AML-193 (cell line): ENCODE data around the gene TMC6.
"Not testable (repeated sequence)": the region's sequence is repeated elsewhere in the genome, so short reads cannot be mapped to it uniquely, and the experiment has no call there.

Experiments used
- DNase-seq, 2 experiments: peaks; one replicate each; lab custom pipeline; 2025; lab: John Stamatoyannopoulos, UW

TMC6 gene, protein sequence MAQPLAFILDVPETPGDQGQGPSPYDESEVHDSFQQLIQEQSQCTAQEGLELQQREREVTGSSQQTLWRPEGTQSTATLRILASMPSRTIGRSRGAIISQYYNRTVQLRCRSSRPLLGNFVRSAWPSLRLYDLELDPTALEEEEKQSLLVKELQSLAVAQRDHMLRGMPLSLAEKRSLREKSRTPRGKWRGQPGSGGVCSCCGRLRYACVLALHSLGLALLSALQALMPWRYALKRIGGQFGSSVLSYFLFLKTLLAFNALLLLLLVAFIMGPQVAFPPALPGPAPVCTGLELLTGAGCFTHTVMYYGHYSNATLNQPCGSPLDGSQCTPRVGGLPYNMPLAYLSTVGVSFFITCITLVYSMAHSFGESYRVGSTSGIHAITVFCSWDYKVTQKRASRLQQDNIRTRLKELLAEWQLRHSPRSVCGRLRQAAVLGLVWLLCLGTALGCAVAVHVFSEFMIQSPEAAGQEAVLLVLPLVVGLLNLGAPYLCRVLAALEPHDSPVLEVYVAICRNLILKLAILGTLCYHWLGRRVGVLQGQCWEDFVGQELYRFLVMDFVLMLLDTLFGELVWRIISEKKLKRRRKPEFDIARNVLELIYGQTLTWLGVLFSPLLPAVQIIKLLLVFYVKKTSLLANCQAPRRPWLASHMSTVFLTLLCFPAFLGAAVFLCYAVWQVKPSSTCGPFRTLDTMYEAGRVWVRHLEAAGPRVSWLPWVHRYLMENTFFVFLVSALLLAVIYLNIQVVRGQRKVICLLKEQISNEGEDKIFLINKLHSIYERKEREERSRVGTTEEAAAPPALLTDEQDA

DNA sequence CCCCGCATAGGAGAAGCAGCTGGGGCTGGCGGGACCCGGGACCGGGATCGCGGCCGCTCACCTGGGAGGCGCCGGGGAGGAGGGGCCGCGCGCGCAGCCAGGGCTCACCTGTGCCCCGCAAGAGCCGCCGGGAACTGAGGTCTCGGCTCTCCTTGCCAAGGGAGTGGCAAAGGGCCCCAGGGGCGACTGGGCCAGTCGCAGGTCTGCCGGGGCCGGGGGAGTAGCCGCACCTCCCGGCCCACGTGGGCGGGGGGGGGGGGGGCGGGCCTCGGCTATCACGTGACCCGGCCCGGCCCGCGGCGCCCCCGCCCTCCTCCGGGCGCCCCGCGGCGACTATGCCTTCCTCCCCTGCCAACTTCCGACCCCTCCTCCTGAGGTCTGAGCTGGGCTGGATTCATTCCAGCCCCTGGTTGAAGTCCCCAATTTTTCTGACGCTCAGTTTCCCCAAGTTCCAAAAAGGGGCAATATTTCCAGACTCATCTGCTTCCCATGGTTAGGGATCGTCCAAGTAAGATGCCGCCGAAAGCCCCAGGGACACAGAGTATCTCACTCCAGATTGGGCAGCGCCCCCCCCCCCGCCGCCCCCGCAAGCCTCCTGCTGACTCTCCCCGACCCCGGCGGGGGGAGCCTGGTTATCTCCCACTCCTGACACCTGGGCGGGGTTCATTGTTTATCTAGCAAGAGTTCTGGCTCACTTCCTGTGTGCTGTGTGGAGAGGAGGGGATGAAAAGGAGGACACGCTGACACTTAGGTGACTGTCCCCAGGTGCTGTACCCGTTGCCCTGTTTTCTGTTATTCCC lies at the start of gene TMC6:
Gene TMC6, minus strand, starts transcription at position 205 of the 800 bp plus-strand sequence. CDS start 1,923 bp downstream, outside the sequence.
- peak; percentile 67 to 76 for DNase-seq

- peak; percentile 50 to 56 for DNase-seq
These were observed 48.0 kb upstream of the TMC6 start for GRCh38 chr17:78176548-78177025.

- DNase-seq = no peak
These were observed 47.1 kb upstream of the TMC6 start for GRCh38 chr17:78175643-78175981.

- DNase-seq = no peak
These were observed 46.5 kb upstream of the TMC6 start for GRCh38 chr17:78174870-78175642.

GRCh38 chr17:78174346-78174869 lies 45.9 kb upstream of the TMC6 start:
- no peak for DNase-seq

- DNase-seq = no peak
These were observed 44.7 kb upstream of the TMC6 start for GRCh38 chr17:78173097-78173715.

- no peak for DNase-seq
These were observed 43.9 kb upstream of the TMC6 start for GRCh38 chr17:78172249-78173051.

GRCh38 chr17:78171591-78172248 lies 43.2 kb upstream of the TMC6 start:
- DNase-seq = not testable (repeated sequence)

- no peak for DNase-seq
These were observed 42.4 kb upstream of the TMC6 start for GRCh38 chr17:78170692-78171590.

DNA sequence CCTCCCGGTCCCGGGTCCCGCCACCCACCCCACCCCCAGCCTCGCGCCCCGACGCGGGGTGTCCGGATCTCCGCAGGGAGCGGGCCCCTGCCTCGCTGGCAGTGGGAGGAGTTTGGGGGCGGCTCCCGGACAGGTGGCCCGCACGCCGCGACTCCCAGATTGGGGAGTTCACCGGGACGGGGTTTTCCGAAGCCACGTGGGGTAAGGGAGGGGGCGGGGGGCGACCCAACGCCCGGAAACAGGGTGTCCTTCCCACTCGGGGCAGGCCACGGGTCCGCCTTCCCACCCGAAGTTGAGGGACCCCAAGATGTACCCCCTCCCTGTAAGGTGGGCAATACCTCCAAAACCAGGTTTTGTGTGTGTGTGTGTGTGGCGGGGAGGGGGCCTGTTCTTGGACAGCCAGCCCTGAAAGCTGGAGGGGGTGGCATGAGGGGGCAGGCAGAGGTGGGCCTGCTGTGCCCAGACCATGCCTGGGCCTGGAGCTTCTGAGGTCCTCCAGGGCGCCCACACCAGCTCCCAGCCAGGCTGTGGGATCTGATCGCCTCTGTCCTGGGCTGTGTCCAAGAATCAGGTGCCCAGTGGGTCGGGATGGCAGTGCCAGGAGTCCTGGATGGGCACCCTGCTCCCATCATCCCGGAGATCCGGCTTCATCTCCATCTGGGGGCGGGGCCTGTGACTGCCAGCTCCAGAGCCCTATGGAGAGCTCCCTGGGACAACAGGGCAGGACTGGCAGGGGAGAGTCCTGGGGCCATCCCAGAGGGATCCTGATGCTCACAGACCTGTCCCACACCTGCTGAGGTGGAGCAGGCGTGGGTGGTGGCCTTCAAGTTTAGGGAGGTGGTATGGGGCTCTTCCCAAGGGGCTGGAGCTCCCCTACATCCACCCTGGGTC lies 40.6 kb upstream of the TMC6 start:
- no peak for DNase-seq

DNA sequence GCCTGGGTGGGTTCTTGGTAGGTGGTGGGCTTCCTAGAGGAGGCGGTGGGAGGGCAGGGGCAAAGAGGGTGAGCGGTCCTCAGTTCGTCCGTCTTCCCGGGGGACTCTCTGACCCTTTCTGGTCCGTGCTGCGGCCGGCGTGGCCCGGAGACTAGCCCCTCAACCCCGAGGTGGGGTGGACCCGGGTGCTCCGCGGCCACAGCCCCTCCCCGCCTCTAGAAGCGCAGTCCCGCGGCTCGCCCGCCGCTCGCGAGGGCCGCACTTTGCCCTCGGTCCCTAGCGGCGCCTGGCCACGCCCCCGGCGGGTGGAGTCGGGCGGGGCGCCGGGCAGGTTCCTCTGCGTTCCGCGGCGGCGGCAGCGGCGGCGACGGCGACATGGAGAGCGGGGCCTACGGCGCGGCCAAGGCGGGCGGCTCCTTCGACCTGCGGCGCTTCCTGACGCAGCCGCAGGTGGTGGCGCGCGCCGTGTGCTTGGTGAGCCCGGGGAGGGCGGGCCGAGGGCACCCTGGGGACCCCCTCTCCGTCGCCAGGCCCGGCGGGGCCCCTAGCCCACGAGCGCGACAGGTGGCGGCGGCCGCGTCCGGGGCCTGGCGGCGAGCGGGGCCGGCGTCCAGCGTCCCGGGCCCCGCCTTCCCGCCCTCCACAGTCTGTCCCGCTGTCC lies 39.8 kb upstream of the TMC6 start, which contains the start of gene SYNGR2:
Gene SYNGR2, plus strand, starts transcription at position 340 of the 661 bp plus-strand sequence. Its CDS starts 36 bp downstream, at position 376.
- peak; percentile 85 to 86 for DNase-seq

DNA sequence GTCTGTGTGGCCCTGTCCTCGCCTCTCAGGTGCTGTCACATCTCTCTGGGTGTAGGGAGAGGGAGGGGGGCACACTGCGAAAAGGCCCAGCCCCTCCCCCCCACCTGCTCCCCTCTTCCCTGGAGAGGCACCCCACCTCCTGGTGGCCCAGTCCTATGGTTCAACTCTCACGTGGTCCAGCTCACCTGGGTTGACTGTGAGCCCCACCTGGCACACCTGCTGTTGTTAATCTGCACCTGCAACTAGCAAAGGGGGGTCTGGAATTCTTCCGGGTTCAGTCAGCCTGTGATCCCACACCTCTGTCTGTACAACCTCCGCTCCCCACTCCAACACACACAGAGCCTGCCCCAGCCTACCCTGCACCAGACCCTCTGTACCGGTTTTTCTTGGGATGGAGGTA lies 37.9 kb upstream of the TMC6 start:
- DNase-seq = no peak

DNA sequence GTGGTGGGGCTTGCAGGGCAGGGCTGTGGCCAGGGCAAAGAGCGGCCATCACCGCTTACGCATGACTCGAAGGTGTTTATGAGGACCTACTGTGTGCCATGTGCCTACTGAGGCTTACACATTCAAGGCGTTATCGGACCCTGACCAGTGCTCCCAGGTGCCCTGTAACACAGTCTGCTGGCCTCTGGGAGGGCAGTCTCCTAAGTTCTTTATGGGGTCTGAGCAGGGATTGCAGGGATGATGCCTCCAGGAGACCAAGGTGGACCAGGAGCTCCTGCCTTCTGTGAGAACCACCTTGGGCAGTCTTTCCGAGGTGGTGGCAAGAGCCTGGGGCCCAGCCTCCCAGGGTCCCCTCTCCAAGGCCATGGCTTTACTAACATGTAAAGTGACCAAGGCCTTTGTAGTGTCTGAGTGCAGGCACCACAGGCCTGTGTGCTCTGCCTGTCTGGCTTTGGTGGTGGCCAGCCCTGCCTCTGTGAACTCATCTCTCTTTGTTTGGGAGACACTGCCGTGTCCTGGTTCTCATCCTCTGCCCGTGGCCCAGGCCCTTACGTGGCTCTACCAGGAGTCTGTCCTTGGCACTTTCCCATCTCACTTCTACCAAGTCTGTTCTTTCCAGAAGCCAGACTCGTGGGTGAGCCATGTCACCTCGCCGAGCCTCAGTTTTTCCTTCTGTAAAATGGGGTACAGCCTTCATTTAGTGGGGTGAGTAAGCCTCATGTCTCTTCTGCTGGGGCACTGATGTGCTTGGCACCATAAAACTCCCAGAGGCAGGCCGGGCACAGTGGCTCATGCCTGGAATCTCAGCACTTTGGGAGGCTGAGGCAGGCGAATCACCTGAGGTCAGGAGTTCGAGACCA lies 36.4 kb upstream of the TMC6 start:
- no peak for DNase-seq

DNA sequence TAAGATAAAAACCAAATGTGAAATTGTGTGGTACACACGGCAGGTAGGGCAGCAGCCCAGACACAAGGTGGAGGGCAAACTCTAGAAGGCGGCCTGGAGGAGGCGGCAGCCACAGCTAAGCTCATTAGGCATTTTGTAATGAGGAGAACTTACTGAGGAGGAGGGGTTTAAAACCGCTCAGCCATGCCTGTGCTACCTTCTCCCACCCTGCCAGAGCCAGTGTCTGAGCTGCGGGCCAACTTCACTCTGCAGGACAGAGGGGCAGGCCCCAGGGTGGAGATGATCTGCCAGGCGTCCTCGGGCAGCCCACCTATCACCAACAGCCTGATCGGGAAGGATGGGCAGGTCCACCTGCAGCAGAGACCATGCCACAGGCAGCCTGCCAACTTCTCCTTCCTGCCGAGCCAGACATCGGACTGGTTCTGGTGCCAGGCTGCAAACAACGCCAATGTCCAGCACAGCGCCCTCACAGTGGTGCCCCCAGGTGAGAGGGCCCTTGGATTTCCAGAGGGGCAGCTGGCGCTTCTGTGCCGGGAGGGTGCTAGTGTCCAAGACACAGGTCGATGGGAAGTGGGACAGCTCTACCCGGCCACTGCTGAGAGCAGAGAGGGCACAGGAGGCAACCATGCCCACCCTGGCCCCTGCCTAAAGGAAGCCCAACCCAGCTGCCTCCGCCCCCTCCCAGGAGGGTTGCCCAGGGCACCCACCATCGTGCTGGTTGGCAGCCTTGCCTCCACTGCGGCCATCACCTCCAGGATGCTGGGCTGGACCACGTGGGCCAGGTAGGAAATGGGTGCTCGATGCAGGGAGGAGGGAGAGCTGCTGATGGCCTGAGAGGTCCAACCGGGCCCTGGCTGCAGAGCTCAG lies 35.6 kb upstream of the TMC6 start:
- no peak for DNase-seq
